Ishikawa (cell line): ENCODE results near the gene SPATA46.

Source experiments
- CEBPB ChIP-seq: IDR thresholded peaks from 2 replicates; pipeline ENCODE4 v1.6.1; 2012
- CREB1 ChIP-seq: IDR thresholded peaks from 2 replicates; pipeline ENCODE4 v1.6.1; 2012; ENCODE audit warnings: low read depth
- FOXM1 ChIP-seq: IDR thresholded peaks from 2 replicates; pipeline ENCODE4 v1.6.1; 2012; ENCODE audit warnings: low read depth, borderline replicate concordance
- YY1 ChIP-seq: IDR thresholded peaks from 2 replicates; pipeline ENCODE4 v1.6.1; 2012; ENCODE audit warnings: low read depth

DNA sequence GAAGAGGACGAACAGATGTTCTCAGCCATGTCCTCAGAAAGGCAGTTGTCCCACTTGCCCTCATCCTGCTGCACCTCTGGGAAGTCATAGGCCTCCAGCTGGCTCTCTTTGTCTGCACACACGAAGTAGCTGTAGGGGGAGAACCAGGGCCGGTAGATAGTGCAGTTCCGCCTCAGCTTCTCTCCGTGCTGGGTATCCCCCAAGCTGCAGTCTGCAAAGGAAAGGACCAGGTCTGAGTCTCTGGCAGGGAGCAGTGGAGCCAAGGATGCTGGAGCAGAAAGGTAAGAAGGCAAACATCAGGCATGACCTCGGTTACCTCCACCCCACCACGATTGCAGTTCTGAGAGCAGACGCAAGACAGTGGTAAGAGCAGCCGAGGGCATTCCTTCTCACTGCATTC is 2.2 kb downstream of the SPATA46 start:
- no peak for TF ChIP-seq YY1
- TF ChIP-seq CREB1 = no peak
- TF ChIP-seq FOXM1 = no peak
- no peak for TF ChIP-seq CEBPB
